ENCODE data around the gene DCAF8. TPM values are rescaled to one million over a fixed set of nuclear protein-coding genes. Genes with fewer than 3 reads are reported as not detected.

The DCAF8 gene
- total RNA-seq, 1 experiment from 2014 or later: 98.1 TPM

DNA sequence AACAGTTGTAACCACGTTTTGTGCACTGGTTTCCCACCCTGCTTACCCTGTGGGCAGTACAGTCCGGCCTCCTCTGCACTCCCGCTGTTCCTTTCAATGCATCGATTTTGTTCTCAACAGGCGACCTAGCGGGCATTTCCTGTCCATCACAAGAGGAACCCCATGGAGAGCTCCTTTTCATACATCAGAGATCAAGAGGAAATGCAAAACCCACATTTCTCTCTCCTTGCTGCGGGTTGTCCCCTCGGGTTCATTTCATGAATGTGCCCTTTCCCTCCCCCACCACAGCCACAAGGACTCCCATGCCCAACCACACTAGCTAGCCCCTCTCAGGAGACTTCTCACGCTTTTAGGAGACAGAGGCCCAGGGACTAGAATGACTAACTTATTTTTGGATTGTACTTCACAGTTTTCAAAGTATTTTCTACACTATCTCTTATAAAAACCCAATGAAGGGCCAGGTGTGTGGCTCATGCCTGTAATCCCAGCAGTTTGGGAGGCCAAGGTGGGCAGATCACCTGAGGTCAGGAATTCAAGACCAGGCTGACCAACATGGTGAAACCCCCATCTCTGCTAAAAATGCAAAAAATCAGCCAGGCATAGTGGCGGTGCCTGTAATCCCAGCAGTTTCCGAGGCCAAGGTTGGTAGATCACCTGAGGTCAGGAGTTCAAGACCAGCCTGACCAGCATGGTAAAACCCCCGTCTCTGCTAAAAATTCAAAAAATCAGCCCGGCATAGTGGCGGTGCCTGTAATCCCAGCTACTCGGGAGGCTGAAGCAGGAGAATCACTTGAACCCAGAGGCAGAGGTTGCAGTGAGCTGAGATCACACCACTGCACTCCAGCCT is 92.6 kb downstream of the DCAF8 start:
- H2AFZ ChIP-seq (ENCODE audit: low read depth, low read length, poor library complexity, severe bottlenecking): no peak overlapping the region
- H3K9me3 ChIP-seq (ENCODE audit: control insufficient read depth in 1 of 2, insufficient read depth in 1 of 2, low read depth in 1 of 2, low read length in 2 of 2): no peaks in the 10 kb centered on the region
- H3K4me1 ChIP-seq (ENCODE audit: control insufficient read depth in 1 of 2, insufficient read depth in 2 of 2, low read length in 2 of 2): no peaks in the 10 kb centered on the region
- H3K27me3 ChIP-seq (ENCODE audit: insufficient read depth, low read length): no peaks in the 10 kb centered on the region; the same call in 1 of the 2 replicates
- H3K4me3 ChIP-seq (replicated peaks in 1 of 2; ENCODE audit: low read depth in 1 of 2, low read length in 2 of 2): no peak overlapping the region
- POLR2A ChIA-PET: no interaction called here
- H3K36me3 ChIP-seq (ENCODE audit: control insufficient read depth in 1 of 2, insufficient read depth in 2 of 2, low read length in 2 of 2): no peaks in the 10 kb centered on the region
- no peak overlapping the region for H3K9ac ChIP-seq (ENCODE audit: low read length)
- H3K9me2 ChIP-seq (ENCODE audit: insufficient read depth): no peaks in the 10 kb centered on the region
- ATAC-seq (no peak), DNase-seq (ENCODE audit: low read depth, low spot score) (no peak)
- TF ChIP-seq SRF (IDR thresholded peaks at IDR 0.05; ENCODE audit: low read depth) (no peak), JUND (IDR thresholded peaks at IDR 0.05) (no peak), RAD21 (IDR thresholded peaks at IDR 0.05; ENCODE audit: low read depth) (no peak), SIN3A (IDR thresholded peaks at IDR 0.05; ENCODE audit: low read depth) (no peak), FOSL1 (IDR thresholded peaks at IDR 0.05; ENCODE audit: low read depth) (no peak)
- BruUV-seq (replicated peaks): no TSS peak
- H4K20me1 ChIP-seq (ENCODE audit: insufficient read depth): no peaks in the 10 kb centered on the region
- RAD21 ChIA-PET (ENCODE audit: low non-redundant PET in 1 of 2, low total read pairs in 2 of 2, uncharacterized antibody in 2 of 2, unreplicated experiment in 2 of 2): no interaction called here
- H3K79me2 ChIP-seq (ENCODE audit: insufficient read depth, low read length): no peaks in the 10 kb centered on the region
- no peak overlapping the region for H3K4me2 ChIP-seq (ENCODE audit: low read length)
- no peak overlapping the region for H3K27ac ChIP-seq (ENCODE audit: low read depth, low read length)
- intact Hi-C loops (cut with micrococcal nuclease): no loop called here
- CTCF ChIA-PET: no interaction called here

GRCh38 chr1:160168609-160169369 is 93.6 kb downstream of the DCAF8 start:
- H3K9me2 ChIP-seq (ENCODE audit: insufficient read depth): no peaks in the 10 kb centered on the region
- no peak overlapping the region for H2AFZ ChIP-seq (ENCODE audit: low read depth, low read length, poor library complexity, severe bottlenecking)
- TF ChIP-seq RAD21 (IDR thresholded peaks at IDR 0.05; ENCODE audit: low read depth): no peak
- TF ChIP-seq ZNF274 (IDR thresholded peaks at IDR 0.05; ENCODE audit: low read depth, low read length): no peak
- no peak for TF ChIP-seq SIN3A (IDR thresholded peaks at IDR 0.05; ENCODE audit: low read depth)
- no peak for TF ChIP-seq JUND (IDR thresholded peaks at IDR 0.05)
- TF ChIP-seq ELF1 (IDR thresholded peaks at IDR 0.05; ENCODE audit: borderline replicate concordance, low read depth): no peak
- TF ChIP-seq, protein P1, sequence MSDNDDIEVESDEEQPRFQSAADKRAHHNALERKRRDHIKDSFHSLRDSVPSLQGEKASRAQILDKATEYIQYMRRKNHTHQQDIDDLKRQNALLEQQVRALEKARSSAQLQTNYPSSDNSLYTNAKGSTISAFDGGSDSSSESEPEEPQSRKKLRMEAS (IDR thresholded peaks at IDR 0.05): no peak
- TF ChIP-seq YY1 (IDR thresholded peaks at IDR 0.05; ENCODE audit: extremely low read depth, insufficient replicate concordance, low read depth, low read length): no peak
- TF ChIP-seq, protein P2, sequence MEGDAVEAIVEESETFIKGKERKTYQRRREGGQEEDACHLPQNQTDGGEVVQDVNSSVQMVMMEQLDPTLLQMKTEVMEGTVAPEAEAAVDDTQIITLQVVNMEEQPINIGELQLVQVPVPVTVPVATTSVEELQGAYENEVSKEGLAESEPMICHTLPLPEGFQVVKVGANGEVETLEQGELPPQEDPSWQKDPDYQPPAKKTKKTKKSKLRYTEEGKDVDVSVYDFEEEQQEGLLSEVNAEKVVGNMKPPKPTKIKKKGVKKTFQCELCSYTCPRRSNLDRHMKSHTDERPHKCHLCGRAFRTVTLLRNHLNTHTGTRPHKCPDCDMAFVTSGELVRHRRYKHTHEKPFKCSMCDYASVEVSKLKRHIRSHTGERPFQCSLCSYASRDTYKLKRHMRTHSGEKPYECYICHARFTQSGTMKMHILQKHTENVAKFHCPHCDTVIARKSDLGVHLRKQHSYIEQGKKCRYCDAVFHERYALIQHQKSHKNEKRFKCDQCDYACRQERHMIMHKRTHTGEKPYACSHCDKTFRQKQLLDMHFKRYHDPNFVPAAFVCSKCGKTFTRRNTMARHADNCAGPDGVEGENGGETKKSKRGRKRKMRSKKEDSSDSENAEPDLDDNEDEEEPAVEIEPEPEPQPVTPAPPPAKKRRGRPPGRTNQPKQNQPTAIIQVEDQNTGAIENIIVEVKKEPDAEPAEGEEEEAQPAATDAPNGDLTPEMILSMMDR (IDR thresholded peaks at IDR 0.05 in 2 of 3, conservative IDR thresholded peaks at IDR 0.05 in 1 of 3; ENCODE audit: borderline replicate concordance in 1 of 3, insufficient read depth in 1 of 3, low read depth in 2 of 3, low read length in 2 of 3): no peak
- TF ChIP-seq EZH2 (IDR thresholded peaks at IDR 0.05): no peak
- TF ChIP-seq, protein P3, sequence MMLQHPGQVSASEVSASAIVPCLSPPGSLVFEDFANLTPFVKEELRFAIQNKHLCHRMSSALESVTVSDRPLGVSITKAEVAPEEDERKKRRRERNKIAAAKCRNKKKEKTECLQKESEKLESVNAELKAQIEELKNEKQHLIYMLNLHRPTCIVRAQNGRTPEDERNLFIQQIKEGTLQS (IDR thresholded peaks at IDR 0.05): no peak
- H4K20me1 ChIP-seq (ENCODE audit: insufficient read depth): no peaks in the 10 kb centered on the region
- H3K4me2 ChIP-seq (ENCODE audit: low read length): no peak overlapping the region
- no peaks in the 10 kb centered on the region for H3K79me2 ChIP-seq (ENCODE audit: insufficient read depth, low read length)
- POLR2A ChIA-PET: no interaction called here
- DNase-seq (ENCODE audit: low read depth, low spot score) (no peak), ATAC-seq (no peak)
- H3K9me3 ChIP-seq (ENCODE audit: control insufficient read depth in 1 of 2, insufficient read depth in 1 of 2, low read depth in 1 of 2, low read length in 2 of 2): no peaks in the 10 kb centered on the region
- no peak overlapping the region for H3K27ac ChIP-seq (ENCODE audit: low read depth, low read length)
- no peaks in the 10 kb centered on the region for H3K36me3 ChIP-seq (ENCODE audit: control insufficient read depth in 1 of 2, insufficient read depth in 2 of 2, low read length in 2 of 2)
- H3K27me3 ChIP-seq (ENCODE audit: insufficient read depth, low read length): no peaks in the 10 kb centered on the region; the same call in 1 of the 2 replicates
- H3K4me1 ChIP-seq (ENCODE audit: control insufficient read depth in 1 of 2, insufficient read depth in 2 of 2, low read length in 2 of 2): no peaks in the 10 kb centered on the region
- intact Hi-C loops (cut with micrococcal nuclease): no loop called here
- no peak overlapping the region for H3K9ac ChIP-seq (ENCODE audit: low read length)
- H3K4me3 ChIP-seq (replicated peaks in 1 of 2; ENCODE audit: low read depth in 1 of 2, low read length in 2 of 2): no peak overlapping the region
- RAD21 ChIA-PET (ENCODE audit: low non-redundant PET in 1 of 2, low total read pairs in 2 of 2, uncharacterized antibody in 2 of 2, unreplicated experiment in 2 of 2): no interaction called here
- CTCF ChIA-PET: no interaction called here
- no TSS peak for BruUV-seq (replicated peaks)
